DOHH2 (cell line): Measurements from ENCODE around the gene CAPN3.

Experiments used
- H3F3A ChIP-seq: fragments of 200-600 bp; sonication (generic), shearing (Covaris generic); 2 replicates; pipeline ENCODE4 v1.6.0; 2016; ENCODE audit warnings: antibody characterized with exemption, mild to moderate bottlenecking; ENCODE audit not compliant: control insufficient read depth, insufficient read depth
- H3K27ac ChIP-seq: fragments of 200-600 bp; sonication (generic); 2 replicates; pipeline ENCODE4 v1.5.1; 2014; ENCODE audit warnings: low read depth, mild to moderate bottlenecking, low read length, moderate library complexity
- H3K27me3 ChIP-seq: fragments of 200-600 bp; sonication (generic); 2 replicates; pipeline ENCODE4 v1.6.1; 2014; ENCODE audit warnings: mild to moderate bottlenecking, low read length, mixed read lengths; ENCODE audit not compliant: control insufficient read depth
- H3K36me3 ChIP-seq: fragments of 200-600 bp; sonication (generic); 2 replicates; pipeline ENCODE4 v1.6.1; 2014; ENCODE audit warnings: mild to moderate bottlenecking, low read length, moderate library complexity, mixed read lengths; ENCODE audit not compliant: control insufficient read depth
- H3K4me1 ChIP-seq: fragments of 200-600 bp; sonication (generic); 2 replicates; pipeline ENCODE4 v1.6.1; 2014; ENCODE audit warnings: mild to moderate bottlenecking, low read length, mixed read lengths; ENCODE audit not compliant: control insufficient read depth
- H3K4me2 ChIP-seq: fragments of 200-600 bp; sonication (generic); 2 replicates; pipeline ENCODE4 v1.6.0; 2014; ENCODE audit warnings: mild to moderate bottlenecking, low read length, moderate library complexity
- H3K4me3 ChIP-seq: fragments of 200-600 bp; sonication (generic); 2 replicates; pipeline ENCODE4 v1.5.1; 2014; ENCODE audit warnings: mild to moderate bottlenecking, low read length, mixed read lengths
- H3K79me2 ChIP-seq: fragments of 200-600 bp; sonication (generic); 2 replicates; pipeline ENCODE4 v1.6.1; 2014; ENCODE audit warnings: mild to moderate bottlenecking, low read length, mixed read lengths; ENCODE audit not compliant: control insufficient read depth
- H3K9me2 ChIP-seq: fragments of 200-600 bp; sonication (generic); replicated peaks from 2 replicates; pipeline ENCODE4 v1.6.1; 2014; ENCODE audit warnings: mild to moderate bottlenecking, low read length, mixed read lengths; ENCODE audit not compliant: control insufficient read depth
- H3K9me3 ChIP-seq: fragments of 200-600 bp; sonication (generic); 2 replicates; pipeline ENCODE4 v1.6.1; 2014; ENCODE audit warnings: antibody characterized with exemption, low read length, mixed read lengths; ENCODE audit not compliant: control insufficient read depth, insufficient read depth
- H4K20me1 ChIP-seq: fragments of 200-600 bp; sonication (generic); 2 replicates; pipeline ENCODE4 v1.6.0; 2014; ENCODE audit warnings: low read depth, mild to moderate bottlenecking, antibody characterized with exemption, low read length, moderate library complexity; ENCODE audit not compliant: control insufficient read depth, insufficient read depth
- CTCF ChIP-seq: fragments of 200-600 bp; sonication (generic); IDR thresholded peaks from one replicate; pipeline ENCODE4 v1.5.1; 2014; ENCODE audit warnings: antibody characterized with exemption, mild to moderate bottlenecking, low read depth, low read length; ENCODE audit not compliant: poor library complexity, severe bottlenecking
- EZH2phosphoT487 ChIP-seq: fragments of 200-600 bp; sonication (generic); IDR thresholded peaks from 2 replicates; pipeline ENCODE4 v1.6.1; 2017; ENCODE audit warnings: borderline replicate concordance, mild to moderate bottlenecking, antibody characterized with exemption, low read length, moderate library complexity, mixed read lengths

Gene CAPN3

GRCh38 chr15:42353061-42353460, 6.2 kb upstream of the CAPN3 start:
- no peak overlapping the region for H3K4me3 ChIP-seq
- no peaks in the 10 kb centered on the region for H3K4me1 ChIP-seq
- H3K4me2 ChIP-seq: no peak overlapping the region
- no peaks in the 10 kb centered on the region for H3K79me2 ChIP-seq
- H3K9me2 ChIP-seq: no peaks in the 10 kb centered on the region
- no peak for TF ChIP-seq EZH2phosphoT487
- no peak for TF ChIP-seq CTCF
- H3K27me3 ChIP-seq: no peaks in the 10 kb centered on the region
- H3K9me3 ChIP-seq: no peaks in the 10 kb centered on the region
- no peaks in the 10 kb centered on the region for H4K20me1 ChIP-seq
- no peak overlapping the region for H3K27ac ChIP-seq
- no peaks in the 10 kb centered on the region for H3K36me3 ChIP-seq
- H3F3A ChIP-seq: no peaks in the 10 kb centered on the region

- Histone ChIP-seq H3K27ac (no peak overlapping the region), H3K36me3 (no peaks in the 10 kb centered on the region), H3F3A (no peaks in the 10 kb centered on the region), H3K4me1 (no peaks in the 10 kb centered on the region), H4K20me1 (no peaks in the 10 kb centered on the region), H3K9me2 (no peaks in the 10 kb centered on the region), H3K79me2 (no peaks in the 10 kb centered on the region), H3K9me3 (no peaks in the 10 kb centered on the region), H3K4me3 (no peak overlapping the region), H3K4me2 (no peak overlapping the region), H3K27me3 (no peaks in the 10 kb centered on the region)
- no peak for TF ChIP-seq CTCF
- no peak for TF ChIP-seq EZH2phosphoT487
These were observed 4.5 kb upstream of the CAPN3 start for GRCh38 chr15:42354824-42355223.

GRCh38 chr15:42355291-42355690, 4.0 kb upstream of the CAPN3 start:
- Histone ChIP-seq H3K9me3 (no peaks in the 10 kb centered on the region), H3K27ac (no peak overlapping the region), H3K27me3 (no peaks in the 10 kb centered on the region), H3K36me3 (no peaks in the 10 kb centered on the region), H3K9me2 (no peaks in the 10 kb centered on the region), H3K79me2 (no peaks in the 10 kb centered on the region), H3K4me1 (no peaks in the 10 kb centered on the region), H4K20me1 (no peaks in the 10 kb centered on the region), H3K4me2 (no peak overlapping the region), H3K4me3 (no peak overlapping the region), H3F3A (no peaks in the 10 kb centered on the region)
- TF ChIP-seq CTCF (no peak), EZH2phosphoT487 (no peak)

- H3K4me3 ChIP-seq: no peak overlapping the region
- H3K9me2 ChIP-seq: no peaks in the 10 kb centered on the region
- no peaks in the 10 kb centered on the region for H3F3A ChIP-seq
- H3K27me3 ChIP-seq: no peaks in the 10 kb centered on the region
- H4K20me1 ChIP-seq: no peaks in the 10 kb centered on the region
- no peaks in the 10 kb centered on the region for H3K9me3 ChIP-seq
- no peaks in the 10 kb centered on the region for H3K79me2 ChIP-seq
- TF ChIP-seq EZH2phosphoT487 (no peak), CTCF (no peak)
- no peaks in the 10 kb centered on the region for H3K4me1 ChIP-seq
- no peaks in the 10 kb centered on the region for H3K36me3 ChIP-seq
- no peak overlapping the region for H3K27ac ChIP-seq
- H3K4me2 ChIP-seq: no peak overlapping the region
These were observed 2.5 kb upstream of the CAPN3 start for GRCh38 chr15:42356851-42357250.
